Heart left ventricle (tissue), 16 donors: ENCODE measurements around the gene GRAMD1B. TPM values are rescaled to one million over a fixed set of nuclear protein-coding genes. Genes with fewer than 3 reads are reported as not detected.

Experiments used
- ATAC-seq, 4 donors: fragments of 200-7000 bp; cut with Tn5 transposase; one replicate each; pipeline ENCODE4 v1.9.1; 2020 to 2022; ENCODE audit warnings: moderate library complexity in 4 of 4, mild to moderate bottlenecking in 3 of 4, moderate number of reproducible peaks in 1 of 4
- DNase-seq, 5 donors: peaks; one replicate each; pipeline ENCODE4 v3.0.0-alpha.2; 2020
- H3K27ac ChIP-seq, 12 donors: fragments of 200-600 bp; sonication (generic) in 4 of 12; one replicate each; pipeline versions ENCODE4 v1.5.0 to v1.8.0; 2016 to 2022; ENCODE audit warnings: mild to moderate bottlenecking in 2 of 12
- H3K27me3 ChIP-seq, 9 donors: fragments of 200-600 bp; sonication (generic) in 2 of 9; one replicate each; pipeline versions ENCODE4 v1.5.1 to v1.8.0; 2016 to 2022; ENCODE audit warnings: mild to moderate bottlenecking in 3 of 9
- H3K36me3 ChIP-seq, 9 donors: fragments of 200-600 bp; sonication (generic) in 2 of 9; one replicate each; pipeline versions ENCODE4 v1.5.0 to v1.8.0; 2018 to 2022; ENCODE audit warnings: mild to moderate bottlenecking in 2 of 9
- H3K4me1 ChIP-seq, 12 donors: fragments of 200-600 bp; sonication (generic) in 4 of 12; one replicate each; pipeline versions ENCODE4 v1.5.0 to v1.8.0; 2016 to 2022; ENCODE audit warnings: mild to moderate bottlenecking in 3 of 12
- H3K4me3 ChIP-seq, 12 donors: fragments of 200-600 bp; sonication (generic) in 4 of 12; one replicate each; pipeline versions ENCODE4 v1.5.0 to v1.8.0; 2017 to 2022; ENCODE audit warnings: mild to moderate bottlenecking in 9 of 12, moderate library complexity in 4 of 12
- H3K9me3 ChIP-seq, 12 donors: fragments of 200-600 bp; sonication (generic) in 4 of 12; one replicate each; pipeline versions ENCODE4 v1.5.0 to v1.8.0; 2016 to 2022; ENCODE audit warnings: mild to moderate bottlenecking in 1 of 12
- POLR2A ChIP-seq, 2 donors: fragments of 450-650 bp; IDR thresholded peaks; one replicate each; pipeline ENCODE4 v1.6.1; 2017; ENCODE audit warnings: antibody characterized with exemption in 2 of 2, mild to moderate bottlenecking in 2 of 2, moderate library complexity in 2 of 2
- WGBS, 4 donors: extraction: QIAGEN DNeasy Blood & Tissue Kit in 2 of 4; methylation state at CpG; one replicate each; pipeline versions ENCODE4 v1.1.5 to v1.1.7; 2013 to 2018; 5-methylcytosine and 5-hydroxymethylcytosine counted together
- intact Hi-C, 10 donors: fragments of 100-400 bp; cut with DNase I; formaldehyde crosslinking; loops; one replicate each; pipeline versions ENCODE4 v1.11.1 to v1.14.2; 2022
- polyA plus RNA-seq, 2 donors: library from polyadenylated mRNA; stranded (reverse); fragments of 200-250 nt; gene quantifications; one replicate each; pipeline ENCODE4 v1.2.3, GENCODE V29; 2013
- total RNA-seq, 9 donors: library from RNA; depleted of rRNA in 2 of 9; stranded (reverse); fragments of >200 nt in 2 of 9; fragmentation: NEBNext Ultra II Directional in 3 of 9; extraction: Animal tissue kit (Norgen Biotek cat#: 25700) in 3 of 9; gene quantifications; one replicate each; pipeline versions ENCODE4 v1.1.0 to v1.2.4, GENCODE V29; 2016 to 2023
- TF ChIP-seq, protein P1 (sequence below), 12 donors: fragments of 200-600 bp; sonication (generic) in 4 of 12; IDR thresholded peaks; one replicate each; pipeline versions ENCODE4 v1.5.0 to v1.8.0; 2018 to 2022; ENCODE audit warnings: antibody characterized with exemption in 12 of 12, mild to moderate bottlenecking in 5 of 12
- donor health status: ischemic (EF 13 %, LVEDD 7.1; RV severe dilation, severe dysfunction).
- donor health status: healthy with polysubstance abuse.
- donor health status: DM: no; HTN: yes; CAD: no.
- donor health status: DM: no; HTN: no; CAD: no.
- donor health status: ischemic (EF 25% LVEDD 6.9; RV normal size, moderate dysfunction).
- donor health status: ischemic (EF 25% LVEDD 5.7; RV mildly dilated, moderate dysfunction).
- donor health status: healthy.
- donor health status: DM: yes; HTN: yes; CAD: no.
- donor health status: ischemic (EF 35%, LVEDD 5.7; RV mildly dilated, moderate dysfunction).
- donor health status: nonischemic (EF 11% LVEDD 7.7; RV severe dilation, severe dysfunction).
- donor health status: DM: yes; HTN: yes; CAD: no.
- donor health status: PGD.
- donor health status: ischemic (EF 29% LVEDD 5.4; RV normal size, mild dysfunction).
- donor health status: nonischemic (EF 23%, LVEDD 6.1; RV moderate dilation, normal function).

The GRAMD1B gene
- total and polyA plus RNA-seq, 11 donors: 8.6 to 42.5 (median 23.0) TPM

DNA sequence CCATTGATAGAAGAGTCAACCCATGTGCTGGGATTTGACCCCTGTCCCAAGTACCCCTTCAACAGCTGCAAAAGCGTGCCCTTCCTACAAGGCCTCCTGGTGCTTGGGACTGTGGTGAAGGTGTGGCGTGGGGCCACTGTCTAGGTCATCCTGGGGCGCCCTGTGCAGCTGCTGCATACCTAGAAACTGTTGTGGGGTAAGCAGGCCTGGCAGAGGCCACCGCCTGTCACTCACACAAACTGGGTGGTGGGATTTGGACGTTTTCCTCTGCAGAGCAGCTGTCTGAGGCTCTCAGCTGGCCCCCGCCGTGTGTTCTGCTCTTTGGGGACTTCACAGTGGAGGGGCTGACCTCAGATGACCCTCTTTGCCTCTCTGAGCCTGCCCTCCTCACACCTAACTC, 154.7 kb downstream of the GRAMD1B start:
- DNase-seq: no peak
- 82 to 95% (median 84%) methylated on average over 7 of the region's 7 CpGs for WGBS, 4 donors

DNA sequence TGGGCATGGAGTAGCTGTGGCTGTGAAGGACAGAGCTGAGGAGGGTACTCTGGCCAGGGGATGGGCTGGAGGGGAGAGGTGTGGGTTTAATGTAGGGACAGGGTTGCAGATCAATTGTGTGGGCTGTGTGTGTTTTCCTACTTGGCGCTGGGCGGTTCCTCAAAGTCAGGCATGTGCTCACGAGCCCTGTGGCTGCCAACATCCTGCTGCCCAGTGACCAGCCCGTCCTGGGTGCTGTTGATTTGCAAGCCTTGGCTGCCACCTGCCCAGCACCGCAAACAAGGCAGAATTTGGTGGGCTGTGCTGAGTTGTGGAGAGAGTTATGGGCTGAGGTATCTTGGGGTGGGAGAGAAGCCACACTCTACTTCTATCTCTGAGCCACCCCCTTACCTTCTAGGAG, 155.1 kb downstream of the GRAMD1B start:
- Histone ChIP-seq H3K9me3 (no peaks in the 10 kb centered on the region), H3K27me3 (no peaks in the 10 kb centered on the region), H3K36me3 (no peaks in the 10 kb centered on the region), H3K4me3 (no peak overlapping the region), H3K27ac (no peak overlapping the region), H3K4me1 (peaks cover 0 to 11% (median 0%) of the 10 kb centered on the region in 12 donors)
- intact Hi-C loops: no loop called here
- DNase-seq: no peak
- WGBS, 4 donors: 62 to 81% (median 71%) methylated on average over 5 of the region's 5 CpGs
- no peak for ATAC-seq
- TF ChIP-seq POLR2A (IDR thresholded peaks at IDR 0.05): no peak
- TF ChIP-seq, protein P1, sequence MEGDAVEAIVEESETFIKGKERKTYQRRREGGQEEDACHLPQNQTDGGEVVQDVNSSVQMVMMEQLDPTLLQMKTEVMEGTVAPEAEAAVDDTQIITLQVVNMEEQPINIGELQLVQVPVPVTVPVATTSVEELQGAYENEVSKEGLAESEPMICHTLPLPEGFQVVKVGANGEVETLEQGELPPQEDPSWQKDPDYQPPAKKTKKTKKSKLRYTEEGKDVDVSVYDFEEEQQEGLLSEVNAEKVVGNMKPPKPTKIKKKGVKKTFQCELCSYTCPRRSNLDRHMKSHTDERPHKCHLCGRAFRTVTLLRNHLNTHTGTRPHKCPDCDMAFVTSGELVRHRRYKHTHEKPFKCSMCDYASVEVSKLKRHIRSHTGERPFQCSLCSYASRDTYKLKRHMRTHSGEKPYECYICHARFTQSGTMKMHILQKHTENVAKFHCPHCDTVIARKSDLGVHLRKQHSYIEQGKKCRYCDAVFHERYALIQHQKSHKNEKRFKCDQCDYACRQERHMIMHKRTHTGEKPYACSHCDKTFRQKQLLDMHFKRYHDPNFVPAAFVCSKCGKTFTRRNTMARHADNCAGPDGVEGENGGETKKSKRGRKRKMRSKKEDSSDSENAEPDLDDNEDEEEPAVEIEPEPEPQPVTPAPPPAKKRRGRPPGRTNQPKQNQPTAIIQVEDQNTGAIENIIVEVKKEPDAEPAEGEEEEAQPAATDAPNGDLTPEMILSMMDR (IDR thresholded peaks at IDR 0.05): no peak

More for the DNA sequence above, 154.7 kb downstream of the GRAMD1B start:
- Histone ChIP-seq H3K27ac (no peak overlapping the region), H3K9me3 (no peaks in the 10 kb centered on the region), H3K4me1 (peaks cover 0 to 7% (median 0%) of the 10 kb centered on the region in 12 donors), H3K27me3 (no peaks in the 10 kb centered on the region), H3K36me3 (no peaks in the 10 kb centered on the region), H3K4me3 (no peak overlapping the region)
- TF ChIP-seq, protein P1 (IDR thresholded peaks at IDR 0.05): no peak
- TF ChIP-seq POLR2A (IDR thresholded peaks at IDR 0.05): no peak
- intact Hi-C loops: loop anchor here in 5 of 10 donors (5.0 kb wide), 1 partner anchor 123 kb away; no protein-coding TSS in a partner anchor
- no peak for ATAC-seq

DNA sequence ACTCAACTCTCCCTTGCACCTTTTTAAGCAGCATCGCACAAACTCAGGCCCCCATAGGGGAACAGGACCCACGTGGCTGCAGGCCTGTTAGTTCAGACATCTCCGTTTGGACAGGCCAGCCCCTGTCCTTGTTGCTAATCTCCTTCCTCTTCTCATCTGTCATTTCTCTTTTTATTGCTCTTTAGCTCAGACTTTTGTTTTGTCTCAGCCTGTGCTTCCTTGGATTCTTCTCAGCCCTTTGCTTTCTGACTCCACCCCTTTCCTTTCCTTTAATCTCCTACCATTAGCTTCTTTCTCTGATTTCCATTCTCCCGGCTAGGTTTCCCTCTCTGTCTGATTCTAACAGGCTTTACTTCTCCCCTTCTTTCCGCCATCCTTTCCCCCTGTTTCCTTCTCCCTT, 155.6 kb downstream of the GRAMD1B start:
- no peak overlapping the region for H3K4me3 ChIP-seq
- no peaks in the 10 kb centered on the region for H3K27me3 ChIP-seq
- peaks cover 0 to 14% (median 0%) of the 10 kb centered on the region in 12 donors for H3K4me1 ChIP-seq
- 67 to 73% (median 69%) methylated on average over 5 of the region's 5 CpGs for WGBS, 4 donors
- no peak overlapping the region for H3K27ac ChIP-seq
- no peak for DNase-seq
- H3K36me3 ChIP-seq: no peaks in the 10 kb centered on the region
- intact Hi-C loops: loop anchor here in 1 of 10 donors (2.0 kb wide), 1 partner anchor 121 kb away; no protein-coding TSS in a partner anchor
- ATAC-seq: no peak
- H3K9me3 ChIP-seq: no peaks in the 10 kb centered on the region
- TF ChIP-seq, protein P1 (IDR thresholded peaks at IDR 0.05): no peak
- no peak for TF ChIP-seq POLR2A (IDR thresholded peaks at IDR 0.05)

DNA sequence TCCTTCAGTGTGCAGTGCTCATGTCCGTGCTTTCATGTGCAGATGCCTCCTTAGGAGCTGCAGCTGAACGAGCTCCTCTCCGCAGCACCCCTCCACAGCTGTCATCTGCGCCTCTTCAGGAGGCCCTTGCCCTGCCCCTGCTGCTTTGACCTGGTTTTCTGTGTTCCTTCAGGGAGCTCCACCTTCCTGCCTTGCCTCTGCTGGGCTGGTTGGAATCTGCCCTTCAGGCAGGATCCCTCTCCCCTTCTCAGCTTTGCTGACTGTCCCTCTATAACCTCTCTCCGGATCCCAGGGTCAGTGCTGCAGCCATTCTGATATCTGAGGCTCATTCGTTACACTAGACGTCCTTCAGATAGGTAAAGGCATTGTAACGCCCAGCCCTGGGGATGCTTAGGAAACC, 156.5 kb downstream of the GRAMD1B start:
- H3K4me3 ChIP-seq: no peak overlapping the region
- H3K9me3 ChIP-seq: no peaks in the 10 kb centered on the region
- intact Hi-C loops: loop anchor here in 1 of 10 donors (2.0 kb wide), 1 partner anchor 120 kb away; no protein-coding TSS in a partner anchor
- H3K27ac ChIP-seq: no peak overlapping the region
- TF ChIP-seq, protein P1 (IDR thresholded peaks at IDR 0.05): no peak
- TF ChIP-seq POLR2A (IDR thresholded peaks at IDR 0.05): no peak
- DNase-seq: no peak
- WGBS, 4 donors: 87 to 93% (median 92%) methylated on average over 8 of the region's 8 CpGs
- peaks cover 0 to 18% (median 0%) of the 10 kb centered on the region in 12 donors for H3K4me1 ChIP-seq
- peaks cover 0 to 7% (median 0%) of the 10 kb centered on the region in 9 donors for H3K36me3 ChIP-seq
- no peak for ATAC-seq
- no peaks in the 10 kb centered on the region for H3K27me3 ChIP-seq
